ENCODE results near the gene GAN. TPM values are rescaled to one million over a fixed set of nuclear protein-coding genes. Genes with fewer than 3 reads are reported as not detected.

The GAN gene
- total and polyA plus RNA-seq, 9 of the 15 experiments (the other 6 are each of a cell fraction or from before 2014, with no cell fraction given), result 0.83 to 15.1 (median 5.2) TPM

DNA sequence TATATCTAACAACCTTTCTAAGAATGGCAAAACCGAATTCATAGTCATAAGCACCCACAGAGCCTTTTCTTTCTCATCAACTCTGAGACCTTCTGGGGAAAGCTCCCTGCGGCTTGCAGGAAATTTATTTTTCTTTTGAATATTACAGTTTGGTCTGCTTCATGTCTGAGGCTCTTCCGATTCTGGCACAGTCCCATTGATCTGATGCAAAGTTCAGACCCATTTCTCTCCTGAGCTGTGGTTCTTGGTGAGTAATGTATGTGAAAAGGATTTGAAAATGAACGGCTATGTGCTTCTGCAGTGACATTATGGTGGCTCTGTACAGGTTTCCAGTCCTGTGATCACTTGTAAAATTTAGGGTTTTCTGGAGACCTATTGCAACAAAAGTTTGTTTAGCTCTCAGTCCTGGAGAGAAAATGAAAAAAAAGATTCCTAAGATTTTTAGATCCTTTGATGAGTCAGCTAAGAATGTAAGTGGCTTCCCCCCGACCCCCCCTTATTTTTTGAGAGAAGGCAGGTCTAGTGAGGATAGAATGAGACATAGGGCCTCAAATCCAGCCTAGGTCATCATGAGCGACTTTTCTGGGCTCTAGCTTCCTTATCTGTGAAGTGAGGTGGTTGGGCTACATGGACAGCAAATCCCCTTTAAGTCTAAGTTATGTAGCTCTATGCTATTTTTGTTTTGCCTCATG, 4.6 kb downstream of the GAN start (continued):
- TF ChIP-seq ZBTB8A (IDR thresholded peaks at IDR 0.05; ENCODE audit: partially characterized antibody), result no peak
- no peak for TF ChIP-seq RFX7 (CRISPR knock-in tag; IDR thresholded peaks at IDR 0.05)
- no peak for TF ChIP-seq ZNF445 (CRISPR knock-in tag; IDR thresholded peaks at IDR 0.05; ENCODE audit: low read depth)
- no peak for TF ChIP-seq PCBP1 (IDR thresholded peaks at IDR 0.05; ENCODE audit: low read depth, low read length, poor library complexity, severe bottlenecking)
- TF ChIP-seq EHMT2 (IDR thresholded peaks at IDR 0.05), result no peak
- TF ChIP-seq CHD2 (IDR thresholded peaks at IDR 0.05; ENCODE audit: low read depth, low read length), result no peak
- no peak for TF ChIP-seq POLR2AphosphoS2 (IDR thresholded peaks at IDR 0.05; ENCODE audit: low read length)
- TF ChIP-seq CEBPB (tag; IDR thresholded peaks at IDR 0.05), result no peak
- TF ChIP-seq NFIC (IDR thresholded peaks at IDR 0.05), result no peak
- TF ChIP-seq MYC (IDR thresholded peaks at IDR 0.05; ENCODE audit: low read depth, low read length), result no peak
- TF ChIP-seq MYC (CRISPR knock-in tag; IDR thresholded peaks at IDR 0.05; ENCODE audit: borderline replicate concordance, low read depth), result no peak
- TF ChIP-seq RBM34 (IDR thresholded peaks at IDR 0.05; ENCODE audit: borderline replicate concordance, insufficient read depth, low read length), result no peak
- TF ChIP-seq ZNF778 (CRISPR knock-in tag; IDR thresholded peaks at IDR 0.05), result no peak
- TF ChIP-seq BRCA1 (IDR thresholded peaks at IDR 0.05), result no peak
- no peak for TF ChIP-seq BRCA1 (CRISPR knock-in tag; IDR thresholded peaks at IDR 0.05)
- no peak for TF ChIP-seq TCF7 (IDR thresholded peaks at IDR 0.05; ENCODE audit: borderline replicate concordance)
- TF ChIP-seq ZFX (CRISPR knock-in tag; IDR thresholded peaks at IDR 0.05), result no peak
- TF ChIP-seq, protein P1, sequence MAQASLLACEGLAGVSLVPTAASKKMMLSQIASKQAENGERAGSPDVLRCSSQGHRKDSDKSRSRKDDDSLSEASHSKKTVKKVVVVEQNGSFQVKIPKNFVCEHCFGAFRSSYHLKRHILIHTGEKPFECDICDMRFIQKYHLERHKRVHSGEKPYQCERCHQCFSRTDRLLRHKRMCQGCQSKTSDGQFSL (CRISPR knock-in tag; IDR thresholded peaks at IDR 0.05), result no peak
- TF ChIP-seq, protein P1 (tag; IDR thresholded peaks at IDR 0.05), result no peak
- no peak for TF ChIP-seq HSF4 (CRISPR knock-in tag; IDR thresholded peaks at IDR 0.05; ENCODE audit: borderline replicate concordance)
- no peak for TF ChIP-seq KHSRP (IDR thresholded peaks at IDR 0.05)
- TF ChIP-seq NBN (IDR thresholded peaks at IDR 0.05; ENCODE audit: low read depth), result no peak
- TF ChIP-seq, protein P2, sequence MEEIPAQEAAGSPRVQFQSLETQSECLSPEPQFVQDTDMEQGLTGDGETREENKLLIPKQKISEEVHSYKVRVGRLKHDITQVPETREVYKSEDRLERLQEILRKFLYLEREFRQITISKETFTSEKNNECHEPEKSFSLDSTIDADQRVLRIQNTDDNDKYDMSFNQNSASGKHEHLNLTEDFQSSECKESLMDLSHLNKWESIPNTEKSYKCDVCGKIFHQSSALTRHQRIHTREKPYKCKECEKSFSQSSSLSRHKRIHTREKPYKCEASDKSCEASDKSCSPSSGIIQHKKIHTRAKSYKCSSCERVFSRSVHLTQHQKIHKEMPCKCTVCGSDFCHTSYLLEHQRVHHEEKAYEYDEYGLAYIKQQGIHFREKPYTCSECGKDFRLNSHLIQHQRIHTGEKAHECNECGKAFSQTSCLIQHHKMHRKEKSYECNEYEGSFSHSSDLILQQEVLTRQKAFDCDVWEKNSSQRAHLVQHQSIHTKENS (CRISPR knock-in tag; IDR thresholded peaks at IDR 0.05), result no peak
- no peak for TF ChIP-seq RNF2 (IDR thresholded peaks at IDR 0.05)
- TF ChIP-seq, protein P3, sequence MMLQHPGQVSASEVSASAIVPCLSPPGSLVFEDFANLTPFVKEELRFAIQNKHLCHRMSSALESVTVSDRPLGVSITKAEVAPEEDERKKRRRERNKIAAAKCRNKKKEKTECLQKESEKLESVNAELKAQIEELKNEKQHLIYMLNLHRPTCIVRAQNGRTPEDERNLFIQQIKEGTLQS (IDR thresholded peaks at IDR 0.05), result peak; percentile 60
- TF ChIP-seq, protein P3 (CRISPR knock-in tag; conservative IDR thresholded peaks at IDR 0.05), result no peak
- TF ChIP-seq ELF2 (CRISPR knock-in tag; IDR thresholded peaks at IDR 0.05), result no peak
- peak; percentile 61; the same call in 1 of the 2 replicates for TF ChIP-seq MAFF (IDR thresholded peaks at IDR 0.05; ENCODE audit: low read length)
- TF ChIP-seq MCM5 (IDR thresholded peaks at IDR 0.05; ENCODE audit: low read depth), result no peak
- TF ChIP-seq PHF8 (IDR thresholded peaks at IDR 0.05; ENCODE audit: borderline replicate concordance, low read length), result no peak
